Activated naive CD8-positive, alpha-beta T cell (primary cell): ENCODE data around the gene BCAS1.

Source experiments
- H3K27ac Mint-ChIP-seq: one replicate; pipeline ENCODE4 v1.8.0; 2021; ENCODE audit warnings: mixed read lengths
- H3K27me3 Mint-ChIP-seq: one replicate; pipeline ENCODE4 v1.8.0; 2021; ENCODE audit warnings: mixed read lengths
- H3K36me3 Mint-ChIP-seq: one replicate; pipeline ENCODE4 v1.8.0; 2021; ENCODE audit warnings: mixed read lengths
- H3K4me1 Mint-ChIP-seq: one replicate; pipeline ENCODE4 v1.8.0; 2021; ENCODE audit warnings: low read depth, mixed read lengths
- H3K4me3 Mint-ChIP-seq: one replicate; pipeline ENCODE4 v1.8.0; 2021; ENCODE audit warnings: mild to moderate bottlenecking, mixed read lengths
- H3K9me3 Mint-ChIP-seq: one replicate; pipeline ENCODE4 v1.8.0; 2021; ENCODE audit warnings: low read depth, mixed read lengths

Gene BCAS1

DNA sequence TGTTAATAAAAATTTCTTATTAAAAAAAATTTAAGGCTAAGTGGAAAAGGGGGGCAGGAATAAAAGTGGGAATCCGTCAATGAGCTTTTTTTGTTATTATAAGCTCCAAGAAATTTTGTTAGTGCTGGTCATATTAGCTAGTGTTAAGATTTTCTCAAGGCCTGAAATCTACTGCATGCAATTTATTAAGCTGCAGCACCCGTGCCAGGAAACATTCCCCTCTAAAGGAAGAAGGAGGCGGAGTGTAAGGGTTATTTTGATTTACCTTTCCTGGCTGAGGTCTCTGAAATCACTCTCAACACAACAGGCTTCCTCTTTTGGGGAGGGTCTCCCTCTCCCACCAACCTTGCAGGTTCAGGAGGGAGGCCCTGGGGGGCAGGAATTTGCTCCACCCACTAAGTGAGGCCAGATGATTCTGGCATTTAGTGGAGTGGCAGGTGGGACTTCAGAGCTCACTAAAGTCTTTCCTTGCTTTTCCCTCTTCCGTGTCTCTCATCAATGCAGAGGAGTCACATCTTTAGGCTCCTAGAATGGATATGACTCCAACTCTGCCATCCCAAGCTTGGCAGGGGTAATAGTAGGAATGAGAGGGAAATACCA lies 168.8 kb downstream of the BCAS1 start:
- H3K9me3 Mint-ChIP-seq, result no peaks in the 10 kb centered on the region
- H3K36me3 Mint-ChIP-seq, result no peaks in the 10 kb centered on the region
- H3K4me3 Mint-ChIP-seq, result no peak overlapping the region
- peaks cover 62% of the 10 kb centered on the region for H3K4me1 Mint-ChIP-seq
- H3K27me3 Mint-ChIP-seq, result no peaks in the 10 kb centered on the region
- H3K27ac Mint-ChIP-seq, result peak overlapping the region; percentile 28

DNA sequence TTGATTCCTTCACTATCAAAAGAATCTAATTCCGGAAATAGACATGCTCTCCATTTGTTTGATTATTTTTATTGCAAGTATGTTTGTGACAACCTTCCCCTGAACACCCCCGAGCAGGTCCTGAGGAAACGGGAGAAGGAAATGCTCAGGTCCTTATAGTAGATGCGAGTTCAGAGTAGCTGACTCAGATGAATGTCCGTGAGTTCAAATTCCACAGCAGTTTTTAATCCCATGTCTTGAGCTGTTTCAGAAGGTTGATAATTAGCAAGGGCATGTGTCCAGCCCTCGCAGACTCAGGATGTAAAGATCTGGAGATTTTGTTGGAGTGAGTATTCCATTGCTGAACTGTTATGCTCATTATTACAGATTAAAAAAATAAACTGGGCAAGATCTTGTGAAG lies 169.3 kb downstream of the BCAS1 start:
- peak overlapping the region; percentile 79 for H3K27ac Mint-ChIP-seq
- H3K4me1 Mint-ChIP-seq, result peaks cover 64% of the 10 kb centered on the region
- no peaks in the 10 kb centered on the region for H3K36me3 Mint-ChIP-seq
- H3K4me3 Mint-ChIP-seq, result no peak overlapping the region
- no peaks in the 10 kb centered on the region for H3K9me3 Mint-ChIP-seq
- H3K27me3 Mint-ChIP-seq, result no peaks in the 10 kb centered on the region

GRCh38 chr20:53900380-53900999 lies 169.9 kb downstream of the BCAS1 start:
- peak overlapping the region; percentile 47 for H3K4me3 Mint-ChIP-seq
- H3K4me1 Mint-ChIP-seq, result peaks cover 63% of the 10 kb centered on the region
- H3K36me3 Mint-ChIP-seq, result no peaks in the 10 kb centered on the region

DNA sequence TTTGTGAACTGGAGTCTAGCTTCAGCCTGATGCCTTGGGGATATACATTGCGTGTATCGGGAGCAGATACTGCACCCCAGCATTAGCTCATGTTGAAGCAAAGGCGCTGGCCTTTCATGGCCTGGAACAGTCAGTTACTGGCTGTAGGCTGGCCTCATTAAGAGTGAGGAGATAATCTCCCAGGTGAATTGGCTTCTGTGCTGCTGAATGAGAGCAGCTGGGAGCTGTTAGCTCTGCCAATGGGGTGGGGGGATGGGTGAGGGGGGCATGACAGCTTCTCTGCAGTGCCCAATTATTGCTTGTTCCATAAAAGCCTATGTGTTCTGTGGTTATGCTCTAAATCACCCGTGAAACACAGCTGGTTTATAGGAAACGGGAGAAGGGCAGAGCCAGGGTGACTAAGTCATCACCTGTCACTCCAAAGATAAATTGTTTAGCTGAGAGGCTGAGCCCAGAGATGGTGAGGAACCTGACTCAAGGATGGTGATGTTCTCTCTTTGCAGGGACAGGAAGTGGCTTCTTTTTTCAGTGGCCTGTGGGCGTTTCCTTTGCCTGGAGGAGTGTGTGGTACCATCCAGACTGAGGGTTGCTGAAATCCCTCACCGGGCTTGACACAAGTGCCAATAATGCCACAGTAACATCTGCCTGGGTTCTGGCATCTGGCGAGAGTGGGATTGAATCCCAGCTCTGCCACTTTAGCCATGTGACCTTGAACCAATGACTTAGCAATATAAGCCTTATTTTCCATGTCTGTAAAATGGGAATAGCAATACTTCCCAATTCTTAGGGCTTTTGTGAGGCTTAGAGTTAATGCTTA lies 170.8 kb downstream of the BCAS1 start:
- H3K27ac Mint-ChIP-seq, result peak overlapping the region; percentile 98
- peak overlapping the region; percentile 38 for H3K4me3 Mint-ChIP-seq
- no peaks in the 10 kb centered on the region for H3K27me3 Mint-ChIP-seq
- H3K9me3 Mint-ChIP-seq, result no peaks in the 10 kb centered on the region
- H3K36me3 Mint-ChIP-seq, result no peaks in the 10 kb centered on the region
- H3K4me1 Mint-ChIP-seq, result peaks cover 68% of the 10 kb centered on the region

More at GRCh38 chr20:53900380-53900999, 169.9 kb downstream of the BCAS1 start:
- H3K9me3 Mint-ChIP-seq, result no peaks in the 10 kb centered on the region
- H3K27me3 Mint-ChIP-seq, result no peaks in the 10 kb centered on the region
- peak overlapping the region; percentile 98 for H3K27ac Mint-ChIP-seq

- Mint-ChIP-seq H3K36me3 (no peaks in the 10 kb centered on the region), H3K9me3 (no peaks in the 10 kb centered on the region), H3K4me3 (no peak overlapping the region), H3K27ac (peak overlapping the region; percentile 98), H3K4me1 (peaks cover 69% of the 10 kb centered on the region), H3K27me3 (no peaks in the 10 kb centered on the region)
Observed at GRCh38 chr20:53898556-53898931, 171.8 kb downstream of the BCAS1 start.

DNA sequence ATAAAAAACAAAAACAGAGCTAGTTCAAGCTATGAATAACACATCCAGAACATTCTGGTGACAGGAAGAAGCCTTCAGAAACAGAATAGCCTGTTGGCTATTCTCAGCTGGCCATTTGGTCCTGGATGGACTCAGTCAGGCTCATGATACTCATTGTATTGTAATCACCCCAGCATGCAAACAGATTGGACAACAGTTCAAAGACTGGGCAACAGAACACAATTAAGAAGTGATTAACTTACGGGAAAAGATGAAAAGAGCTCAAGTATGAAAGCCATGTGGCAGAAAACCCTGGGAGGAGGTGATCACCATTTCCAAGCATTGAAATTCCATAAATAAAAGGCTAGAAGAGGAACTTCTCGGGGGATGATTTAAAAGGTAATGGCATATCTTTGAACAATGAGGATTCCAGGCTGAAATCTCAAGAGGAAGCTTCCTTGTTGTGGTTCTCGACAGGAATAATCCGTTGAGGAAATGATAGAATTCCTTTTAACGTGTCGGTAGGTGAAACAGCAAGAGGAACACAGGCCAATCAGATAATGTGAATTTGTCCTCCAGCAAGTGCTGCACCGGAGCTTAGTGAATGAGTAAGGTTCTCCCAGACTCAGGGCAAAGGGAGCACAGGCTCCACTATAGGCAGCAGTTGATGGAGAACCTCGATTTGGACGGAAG lies 172.4 kb downstream of the BCAS1 start:
- Mint-ChIP-seq H3K27ac (peak overlapping the region; percentile 98), H3K4me3 (peak overlapping the region; percentile 30), H3K9me3 (no peaks in the 10 kb centered on the region), H3K27me3 (no peaks in the 10 kb centered on the region), H3K36me3 (no peaks in the 10 kb centered on the region), H3K4me1 (peaks cover 69% of the 10 kb centered on the region)

DNA sequence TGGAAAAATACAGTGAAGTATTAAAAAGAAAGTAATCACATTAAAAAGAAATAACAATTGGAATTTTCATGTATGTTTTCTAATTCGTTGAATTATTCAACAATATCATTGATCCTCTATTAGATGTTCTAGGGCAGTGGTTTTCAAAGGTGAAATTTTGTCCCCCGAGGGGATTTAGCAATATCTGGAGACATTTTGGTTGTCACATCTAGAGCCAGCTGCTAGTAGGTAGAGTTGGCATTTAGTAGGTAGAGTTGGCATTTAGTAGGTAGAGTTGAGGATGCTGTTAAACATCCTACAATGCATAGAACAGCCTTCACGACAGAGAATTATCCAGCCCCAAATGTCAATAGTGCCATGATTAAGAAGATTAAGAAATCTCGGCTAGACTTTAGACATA lies 173.7 kb downstream of the BCAS1 start:
- H3K27me3 Mint-ChIP-seq, result no peaks in the 10 kb centered on the region
- no peak overlapping the region for H3K27ac Mint-ChIP-seq
- H3K36me3 Mint-ChIP-seq, result no peaks in the 10 kb centered on the region
- H3K4me1 Mint-ChIP-seq, result peaks cover 76% of the 10 kb centered on the region
- H3K4me3 Mint-ChIP-seq, result no peak overlapping the region
- no peaks in the 10 kb centered on the region for H3K9me3 Mint-ChIP-seq

GRCh38 chr20:53896041-53896440 lies 174.4 kb downstream of the BCAS1 start:
- peaks cover 79% of the 10 kb centered on the region for H3K4me1 Mint-ChIP-seq

GRCh38 chr20:53895385-53895755 lies 175.0 kb downstream of the BCAS1 start:
- Mint-ChIP-seq H3K9me3 (no peaks in the 10 kb centered on the region), H3K36me3 (peaks cover 2% of the 10 kb centered on the region), H3K27me3 (no peaks in the 10 kb centered on the region), H3K27ac (peak overlapping the region; percentile 98), H3K4me1 (peaks cover 79% of the 10 kb centered on the region), H3K4me3 (no peak overlapping the region)

More at GRCh38 chr20:53896041-53896440, 174.4 kb downstream of the BCAS1 start:
- Mint-ChIP-seq H3K9me3 (no peaks in the 10 kb centered on the region), H3K36me3 (no peaks in the 10 kb centered on the region), H3K27me3 (no peaks in the 10 kb centered on the region), H3K4me3 (no peak overlapping the region), H3K27ac (peak overlapping the region; percentile 28)

- Mint-ChIP-seq H3K4me1 (peaks cover 78% of the 10 kb centered on the region), H3K36me3 (peaks cover 4% of the 10 kb centered on the region), H3K27me3 (no peaks in the 10 kb centered on the region), H3K4me3 (peak overlapping the region; percentile 52), H3K9me3 (no peaks in the 10 kb centered on the region), H3K27ac (peak overlapping the region; percentile 98)
Observed at GRCh38 chr20:53894707-53895384, 175.5 kb downstream of the BCAS1 start.
